GM21526 (cell line): ENCODE results near the gene RRP15.

Experiments used
- ATAC-seq: cut with Tn5 transposase; IDR thresholded peaks from one replicate; pipeline ENCODE4 v1.9.1; 2021; ENCODE audit warnings: moderate library complexity; ENCODE audit not compliant: unreplicated experiment, low FRiP score

The RRP15 gene

GRCh38 chr1:218382261-218382660 lies 97.2 kb downstream of the RRP15 start:
- ATAC-seq, result no peak

GRCh38 chr1:218383051-218383450 lies 98.0 kb downstream of the RRP15 start:
- no peak for ATAC-seq

- no peak for ATAC-seq
These were observed 98.6 kb downstream of the RRP15 start for GRCh38 chr1:218383681-218384080.

- no peak for ATAC-seq
These were observed 99.5 kb downstream of the RRP15 start for GRCh38 chr1:218384581-218384993.
